BLaER1 treated with 17β-estradiol and CSF1 and Interleukin-3, amounts not matched to agents 10 nM and 100 nM (cell line): ENCODE results near the gene TENM4.

ENCODE experiments used
- H3K27ac ChIP-seq, 11 experiments: shearing (Covaris generic); formaldehyde crosslinking; 2 replicates each; pipeline ENCODE4 v1.8.1; 2022
- H3K27me3 ChIP-seq, 11 experiments: shearing (Covaris generic); formaldehyde crosslinking; 2 replicates each; pipeline ENCODE4 v1.8.1; 2022
- H3K36me3 ChIP-seq, 11 experiments: shearing (Covaris generic); formaldehyde crosslinking; 2 replicates each; pipeline ENCODE4 v1.8.1; 2022
- H3K4me1 ChIP-seq, 10 experiments: shearing (Covaris generic); formaldehyde crosslinking; 2 replicates each; pipeline ENCODE4 v1.8.1; 2022
- H3K4me2 ChIP-seq, 11 experiments: shearing (Covaris generic); formaldehyde crosslinking; 2 replicates each; pipeline ENCODE4 v1.8.1; 2022
- H3K4me3 ChIP-seq, 10 experiments: shearing (Covaris generic); formaldehyde crosslinking; 2 replicates each; pipeline ENCODE4 v1.8.1; 2022
- H3K9ac ChIP-seq, 11 experiments: shearing (Covaris generic); formaldehyde crosslinking; 2 replicates each; pipeline ENCODE4 v1.8.1; 2022
- H3K9me3 ChIP-seq, 11 experiments: shearing (Covaris generic); formaldehyde crosslinking; replicated peaks in 1 of 11; 2 replicates each; pipeline ENCODE4 v1.8.1; 2022
- H4K20me1 ChIP-seq, 11 experiments: shearing (Covaris generic); formaldehyde crosslinking; 2 replicates each; pipeline ENCODE4 v1.8.1; 2022
- Cebpa-rat ChIP-seq, 11 experiments: shearing (Covaris generic); IDR thresholded peaks; 2 replicates each; pipeline ENCODE4 v1.8.1; 2022

TENM4 gene

DNA sequence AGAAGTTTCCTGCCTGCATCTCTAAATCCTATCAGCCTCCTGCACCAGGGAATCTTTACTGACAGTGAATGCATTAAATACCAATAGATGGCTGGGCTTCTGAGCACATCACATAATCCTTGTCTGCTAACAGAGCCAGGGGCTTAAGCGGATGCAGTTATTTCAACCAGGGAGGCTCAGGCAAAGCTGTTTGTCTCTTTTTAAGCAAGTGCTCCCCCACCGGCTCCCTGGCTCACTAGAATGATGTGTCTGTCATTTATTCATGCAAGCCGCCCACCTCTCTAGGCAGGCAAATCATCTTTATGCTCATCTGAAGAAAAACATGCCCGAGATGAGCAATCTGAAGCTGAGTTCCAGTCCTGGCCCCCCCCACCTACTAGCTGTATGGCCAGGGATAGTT is 182.3 kb downstream of the TENM4 start:
- Histone ChIP-seq H3K27me3 (no peaks in the 10 kb centered on the region), H3K4me2 (no peak overlapping the region), H3K27ac (no peak overlapping the region), H3K4me1 (peaks cover 0 to 17% (median 12%) of the 10 kb centered on the region in 10 experiments; a peak in 13 of 20 replicates), H4K20me1 (no peaks in the 10 kb centered on the region), H3K36me3 (no peaks in the 10 kb centered on the region; a peak in 1 of 22 replicates), H3K4me3 (no peak overlapping the region), H3K9ac (no peak overlapping the region), H3K9me3 (no peaks in the 10 kb centered on the region; a peak in 1 of 22 replicates)
- TF ChIP-seq Cebpa-rat (IDR thresholded peaks at IDR 0.05): no peak

GRCh38 chr11:79255965-79256364 is 184.9 kb downstream of the TENM4 start:
- Histone ChIP-seq H4K20me1 (no peaks in the 10 kb centered on the region), H3K4me1 (peaks cover 0 to 20% (median 9%) of the 10 kb centered on the region in 10 experiments; a peak in 9 of 20 replicates), H3K9ac (no peak overlapping the region), H3K9me3 (peaks cover 0 to 8% (median 0%) of the 10 kb centered on the region in 11 experiments; a peak in 2 of 22 replicates), H3K27ac (no peak overlapping the region), H3K27me3 (no peaks in the 10 kb centered on the region), H3K4me3 (no peak overlapping the region), H3K36me3 (no peaks in the 10 kb centered on the region; a peak in 1 of 22 replicates), H3K4me2 (no peak overlapping the region)
- TF ChIP-seq Cebpa-rat (IDR thresholded peaks at IDR 0.05): no peak

GRCh38 chr11:79253280-79253679 is 187.6 kb downstream of the TENM4 start:
- no peaks in the 10 kb centered on the region; a peak in 1 of 22 replicates for H3K36me3 ChIP-seq
- H3K4me2 ChIP-seq: no peak overlapping the region
- peaks cover 5 to 31% (median 17%) of the 10 kb centered on the region in 10 experiments; a peak in 16 of 20 replicates for H3K4me1 ChIP-seq
- H3K9ac ChIP-seq: no peak overlapping the region
- TF ChIP-seq Cebpa-rat (IDR thresholded peaks at IDR 0.05): no peak
- no peak overlapping the region for H3K4me3 ChIP-seq
- no peaks in the 10 kb centered on the region for H3K27me3 ChIP-seq
- no peaks in the 10 kb centered on the region for H4K20me1 ChIP-seq
- H3K27ac ChIP-seq: no peak overlapping the region
- H3K9me3 ChIP-seq: peaks cover 0 to 8% (median 0%) of the 10 kb centered on the region in 11 experiments; a peak in 2 of 22 replicates

DNA sequence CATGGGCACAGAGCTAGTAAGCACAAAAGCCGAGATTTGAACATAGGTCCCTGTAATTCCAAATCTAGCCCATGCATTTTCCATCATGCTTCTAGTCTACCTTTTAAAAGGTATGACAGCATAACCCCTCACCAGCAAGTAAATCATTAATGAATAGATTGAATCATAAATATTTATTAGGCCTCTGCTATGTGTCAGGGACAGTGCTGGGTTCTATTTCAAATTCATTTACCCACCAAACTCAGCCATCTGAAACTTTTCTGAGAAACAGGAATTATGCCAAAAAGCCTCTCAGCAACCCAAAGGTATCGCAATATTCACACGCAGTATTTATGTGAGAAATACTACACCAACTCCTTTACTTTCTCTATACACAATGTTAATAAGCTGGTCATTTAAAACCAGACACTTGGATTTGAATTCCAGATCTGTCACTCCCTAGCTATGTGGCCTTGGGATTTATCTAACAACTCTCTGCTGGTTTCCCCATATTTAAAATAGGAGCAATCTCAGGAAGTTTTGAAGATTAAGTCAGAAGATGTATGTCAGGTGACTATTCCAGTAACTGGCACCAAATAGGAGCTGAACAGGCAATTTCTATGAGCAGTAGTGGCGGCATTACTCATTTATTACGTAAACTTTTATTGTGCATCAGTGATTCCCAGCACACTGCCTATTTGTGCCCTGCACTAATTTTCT is 191.4 kb downstream of the TENM4 start:
- Histone ChIP-seq H4K20me1 (no peaks in the 10 kb centered on the region), H3K4me2 (peak overlapping the region in 1 of 11 experiments; percentile 10; a peak in 1 of 22 replicates), H3K36me3 (no peaks in the 10 kb centered on the region), H3K9me3 (peaks cover 0 to 8% (median 0%) of the 10 kb centered on the region in 11 experiments; a peak in 1 of 22 replicates), H3K27ac (no peak overlapping the region), H3K4me3 (no peak overlapping the region), H3K9ac (no peak overlapping the region), H3K27me3 (no peaks in the 10 kb centered on the region), H3K4me1 (peaks cover 9 to 42% (median 28%) of the 10 kb centered on the region in 10 experiments)
- TF ChIP-seq Cebpa-rat (IDR thresholded peaks at IDR 0.05): no peak

DNA sequence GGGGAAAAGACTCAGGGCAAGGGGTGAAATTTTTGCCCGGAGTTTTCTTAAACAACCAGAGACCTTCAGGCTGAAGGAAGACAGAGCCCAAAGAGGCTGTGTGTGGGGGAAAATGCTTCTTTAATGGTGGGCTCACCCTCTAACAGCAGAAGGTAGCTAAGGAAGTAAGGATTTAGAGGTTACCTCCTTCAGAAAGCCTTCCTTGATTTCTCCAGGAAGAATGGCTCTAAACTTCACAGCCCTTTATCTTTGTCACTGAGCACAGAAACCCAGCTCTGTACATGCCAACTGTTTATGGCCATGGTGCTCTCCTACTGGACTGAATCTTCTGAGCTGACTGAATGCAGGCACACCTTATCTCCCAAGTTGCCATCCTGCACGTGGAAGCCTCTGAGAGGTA is 196.0 kb downstream of the TENM4 start:
- Histone ChIP-seq H3K4me2 (peak overlapping the region in 9 of 11 experiments; percentile 2 to 66 (median 47); a peak in 12 of 22 replicates), H3K9ac (0 out of 22 replicates have a peak overlapping the region, but pooled peaks of 1 of the 11 experiments have one; percentile 38), H3K27me3 (no peaks in the 10 kb centered on the region), H3K27ac (peak overlapping the region in 4 of 11 experiments; percentile 16 to 60 (median 52); a peak in 5 of 22 replicates), H4K20me1 (no peaks in the 10 kb centered on the region), H3K4me1 (peaks cover 28 to 62% (median 49%) of the 10 kb centered on the region in 10 experiments), H3K4me3 (no peak overlapping the region), H3K9me3 (no peaks in the 10 kb centered on the region), H3K36me3 (no peaks in the 10 kb centered on the region)
- no peak for TF ChIP-seq Cebpa-rat (IDR thresholded peaks at IDR 0.05)

DNA sequence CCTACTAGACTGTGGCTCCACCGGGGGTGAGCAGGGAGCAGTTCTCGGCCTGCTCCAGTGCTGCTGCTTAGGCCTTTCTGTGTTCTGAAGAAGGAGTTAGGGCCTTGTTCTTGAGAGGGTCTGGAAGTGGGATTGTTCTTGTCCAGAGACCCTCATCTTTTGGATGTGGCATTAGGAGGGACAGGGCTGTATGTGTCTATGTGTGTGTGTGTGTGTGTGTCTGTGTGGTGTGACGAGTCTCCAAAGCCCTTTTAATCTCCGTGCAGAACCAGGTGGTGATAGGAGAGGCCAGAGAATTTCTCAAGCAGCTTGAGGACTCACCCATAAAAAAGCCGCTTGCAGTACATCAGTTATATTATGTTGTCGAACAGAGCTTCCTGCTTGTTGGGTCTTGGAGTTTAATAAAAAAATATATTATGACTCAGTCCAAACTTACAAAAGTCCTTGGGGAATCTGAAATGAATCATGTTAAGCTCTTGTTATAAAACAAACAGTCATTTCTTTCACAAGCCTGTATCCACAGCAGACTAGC is 196.5 kb downstream of the TENM4 start:
- Histone ChIP-seq H3K36me3 (no peaks in the 10 kb centered on the region), H3K27ac (peak overlapping the region in 5 of 11 experiments; percentile 15 to 60 (median 41); a peak in 8 of 22 replicates), H3K9me3 (no peaks in the 10 kb centered on the region), H3K4me3 (no peak overlapping the region), H3K9ac (peak overlapping the region in 3 of 11 experiments; percentile 15 to 38 (median 27); a peak in 1 of 22 replicates), H4K20me1 (no peaks in the 10 kb centered on the region), H3K4me1 (peaks cover 26 to 67% (median 49%) of the 10 kb centered on the region in 10 experiments), H3K27me3 (no peaks in the 10 kb centered on the region), H3K4me2 (peak overlapping the region in 10 of 11 experiments; percentile 1 to 66 (median 43); a peak in 15 of 22 replicates)
- TF ChIP-seq Cebpa-rat (IDR thresholded peaks at IDR 0.05): no peak

GRCh38 chr11:79243422-79244210 is 197.2 kb downstream of the TENM4 start:
- TF ChIP-seq Cebpa-rat (IDR thresholded peaks at IDR 0.05): no peak
- no peaks in the 10 kb centered on the region for H3K9me3 ChIP-seq
- peak overlapping the region in 1 of 11 experiments; percentile 27; a peak in 1 of 22 replicates for H3K9ac ChIP-seq
- peaks cover 19 to 68% (median 48%) of the 10 kb centered on the region in 10 experiments for H3K4me1 ChIP-seq
- peak overlapping the region in 9 of 11 experiments; percentile 2 to 66 (median 47); a peak in 15 of 22 replicates for H3K4me2 ChIP-seq
- peak overlapping the region in 5 of 11 experiments; percentile 10 to 60 (median 41); a peak in 8 of 22 replicates for H3K27ac ChIP-seq
- H3K4me3 ChIP-seq: no peak overlapping the region
- H4K20me1 ChIP-seq: no peaks in the 10 kb centered on the region
- H3K36me3 ChIP-seq: no peaks in the 10 kb centered on the region
- H3K27me3 ChIP-seq: no peaks in the 10 kb centered on the region

DNA sequence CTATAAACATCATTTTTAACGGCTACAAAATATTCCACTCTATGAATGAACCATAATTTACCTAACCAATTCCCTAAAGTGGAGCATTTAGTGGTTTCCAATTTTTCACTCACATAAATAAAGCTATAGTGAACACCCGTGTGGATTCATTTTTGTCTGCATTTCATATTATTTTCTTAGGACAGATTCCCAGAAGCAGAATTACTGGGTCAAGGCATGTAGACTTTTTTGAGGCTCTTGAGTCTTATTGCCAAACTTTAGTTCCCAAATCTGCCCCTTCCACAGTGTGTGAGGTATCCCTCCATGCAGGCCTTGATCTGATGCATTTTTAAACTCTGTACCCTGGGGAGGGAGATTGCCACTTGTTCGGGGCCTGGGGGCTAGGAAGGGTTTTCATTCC is 198.2 kb downstream of the TENM4 start:
- Histone ChIP-seq H3K9ac (no peak overlapping the region), H4K20me1 (no peaks in the 10 kb centered on the region), H3K36me3 (no peaks in the 10 kb centered on the region), H3K27ac (peak overlapping the region in 4 of 11 experiments; percentile 5 to 59 (median 12); a peak in 5 of 22 replicates), H3K27me3 (no peaks in the 10 kb centered on the region), H3K4me3 (no peak overlapping the region), H3K9me3 (no peaks in the 10 kb centered on the region), H3K4me2 (peak overlapping the region in 6 of 11 experiments; percentile 17 to 66 (median 60); a peak in 9 of 22 replicates), H3K4me1 (peaks cover 11 to 73% (median 55%) of the 10 kb centered on the region in 10 experiments)
- no peak for TF ChIP-seq Cebpa-rat (IDR thresholded peaks at IDR 0.05)
